Caco-2 (cell line): ENCODE measurements around the gene CCDC71. TPM values are rescaled to one million over a fixed set of nuclear protein-coding genes. Genes with fewer than 3 reads are reported as not detected.

Experiments used
- BruUV-seq: library from RNA; stranded (reverse); fragments of 400-500 nt; replicated peaks from 2 replicates; lab custom pipeline; 2021; lab: Mats Ljungman, UMichigan
- CTCF ChIA-PET: fragments of 300-600 bp; sonication (Branson Sonifier 250); formaldehyde crosslinking; loops from one replicate; lab custom pipeline; 2022; ENCODE audit warnings: antibody characterized with exemption; lab: Charles Lee
- POLR2A ChIA-PET: fragments of 300-600 bp; sonication (Branson Sonifier 250); formaldehyde crosslinking; loops from one replicate; lab custom pipeline; 2022; ENCODE audit warnings: antibody characterized with exemption; lab: Charles Lee
- DNase-seq, 2 experiments: peaks; one replicate each; pipeline versions ENCODE4 v3.0.0 to v3.0.0-alpha.2; 2020 to 2022
- H3K27me3 ChIP-seq: replicated peaks from 2 replicates; pipeline ENCODE4 v1.6.0; 2011; ENCODE audit warnings: low read length; ENCODE audit not compliant: control insufficient read depth, insufficient read depth
- H3K36me3 ChIP-seq: 2 replicates; pipeline ENCODE4 v1.5.1; 2011; ENCODE audit warnings: low read length; ENCODE audit not compliant: control insufficient read depth, insufficient read depth
- H3K4me1 ChIP-seq: fragments of 250-450 bp; sonication (Bioruptor Pico); 2 replicates; pipeline ENCODE4 v1.5.1; 2020; ENCODE audit warnings: mild to moderate bottlenecking
- H3K4me3 ChIP-seq: 2 replicates; pipeline ENCODE4 v1.5.1; 2011; ENCODE audit warnings: low read depth, mild to moderate bottlenecking, control low read depth, low read length
- H3K9me3 ChIP-seq: fragments of 250-450 bp; sonication (Bioruptor Pico); 2 replicates; pipeline ENCODE4 v1.5.1; 2020; ENCODE audit warnings: mild to moderate bottlenecking, moderate library complexity
- H3K27ac Mint-ChIP-seq: one replicate; pipeline ENCODE4 v1.8.0; 2022; ENCODE audit warnings: mixed read lengths; ENCODE audit not compliant: unreplicated experiment
- H3K27me3 Mint-ChIP-seq: one replicate; pipeline ENCODE4 v1.8.0; 2022; ENCODE audit warnings: mixed read lengths; ENCODE audit not compliant: insufficient read depth, unreplicated experiment
- H3K36me3 Mint-ChIP-seq: one replicate; pipeline ENCODE4 v1.8.0; 2022; ENCODE audit warnings: mild to moderate bottlenecking, mixed read lengths; ENCODE audit not compliant: insufficient read depth, unreplicated experiment
- H3K4me1 Mint-ChIP-seq: one replicate; pipeline ENCODE4 v1.8.0; 2022; ENCODE audit warnings: low read depth, mixed read lengths; ENCODE audit not compliant: unreplicated experiment
- H3K4me3 Mint-ChIP-seq: one replicate; pipeline ENCODE4 v1.8.0; 2022; ENCODE audit warnings: mild to moderate bottlenecking, moderate library complexity, mixed read lengths; ENCODE audit not compliant: unreplicated experiment
- H3K9me3 Mint-ChIP-seq: one replicate; pipeline ENCODE4 v1.8.0; 2022; ENCODE audit warnings: mixed read lengths; ENCODE audit not compliant: unreplicated experiment
- intact Hi-C: fragments of 100-400 bp; cut with micrococcal nuclease; formaldehyde crosslinking; loops from one replicate; pipeline ENCODE4 v1.10.0; 2022; ENCODE audit not compliant: unreplicated experiment
- total RNA-seq: library from RNA; stranded (reverse); gene quantifications from 2 replicates; pipeline ENCODE4 v1.2.3, GENCODE V29; 2022
- TF ChIP-seq, protein P1 (sequence below), 2 experiments: fragments of 200-600 bp in 1 of 2; IDR thresholded peaks; 1 replicate in 1 of 2; 2 replicates in 1 of 2; pipeline versions ENCODE4 v1.5.1 to v1.8.0; 2011 to 2022; ENCODE audit warnings: antibody characterized with exemption in 1 of 2, control low read depth in 1 of 2, inconsistent platforms in 1 of 2, low read depth in 1 of 2, low read length in 1 of 2, mild to moderate bottlenecking in 1 of 2, moderate library complexity in 1 of 2; ENCODE audit not compliant: insufficient read depth in 1 of 2, severe bottlenecking in 1 of 2, unreplicated experiment in 1 of 2

CCDC71 gene
- total RNA-seq, 1 experiment from 2014 or later, result 15.9 TPM

DNA sequence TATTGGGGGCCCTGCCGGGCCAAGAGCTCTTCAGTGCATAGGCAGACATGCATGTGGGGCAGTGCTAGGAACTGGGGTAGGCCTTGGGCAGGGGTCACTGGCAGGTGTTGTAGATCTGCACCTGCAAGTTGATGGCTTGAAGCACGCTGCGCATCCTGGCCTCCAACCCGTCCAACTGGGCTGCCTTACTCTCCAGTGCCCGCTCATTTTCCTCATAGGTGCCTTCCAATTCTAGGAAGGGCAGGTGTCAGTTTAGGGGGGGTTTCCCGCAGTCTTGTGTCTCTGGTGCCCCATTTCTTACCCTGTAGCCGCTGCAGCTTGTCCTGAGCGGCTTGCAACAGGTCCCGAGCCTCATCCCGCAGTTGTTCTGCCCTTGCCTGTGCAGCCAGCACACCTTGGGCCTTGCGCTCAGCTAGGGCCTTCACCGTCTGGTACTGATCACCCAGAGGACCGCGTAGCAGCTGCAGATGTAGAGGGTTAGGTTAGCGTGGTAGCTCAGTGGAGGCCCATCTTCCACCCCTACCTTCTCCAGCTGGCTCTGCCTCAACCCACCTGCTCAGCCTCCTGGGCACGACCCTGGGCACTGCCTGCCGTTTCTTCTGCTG lies 44.9 kb downstream of the CCDC71 start:
- intact Hi-C loops, result no loop called here
- H3K36me3 Mint-ChIP-seq, result peaks cover 34% of the 10 kb centered on the region
- TF ChIP-seq, protein P1, sequence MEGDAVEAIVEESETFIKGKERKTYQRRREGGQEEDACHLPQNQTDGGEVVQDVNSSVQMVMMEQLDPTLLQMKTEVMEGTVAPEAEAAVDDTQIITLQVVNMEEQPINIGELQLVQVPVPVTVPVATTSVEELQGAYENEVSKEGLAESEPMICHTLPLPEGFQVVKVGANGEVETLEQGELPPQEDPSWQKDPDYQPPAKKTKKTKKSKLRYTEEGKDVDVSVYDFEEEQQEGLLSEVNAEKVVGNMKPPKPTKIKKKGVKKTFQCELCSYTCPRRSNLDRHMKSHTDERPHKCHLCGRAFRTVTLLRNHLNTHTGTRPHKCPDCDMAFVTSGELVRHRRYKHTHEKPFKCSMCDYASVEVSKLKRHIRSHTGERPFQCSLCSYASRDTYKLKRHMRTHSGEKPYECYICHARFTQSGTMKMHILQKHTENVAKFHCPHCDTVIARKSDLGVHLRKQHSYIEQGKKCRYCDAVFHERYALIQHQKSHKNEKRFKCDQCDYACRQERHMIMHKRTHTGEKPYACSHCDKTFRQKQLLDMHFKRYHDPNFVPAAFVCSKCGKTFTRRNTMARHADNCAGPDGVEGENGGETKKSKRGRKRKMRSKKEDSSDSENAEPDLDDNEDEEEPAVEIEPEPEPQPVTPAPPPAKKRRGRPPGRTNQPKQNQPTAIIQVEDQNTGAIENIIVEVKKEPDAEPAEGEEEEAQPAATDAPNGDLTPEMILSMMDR (IDR thresholded peaks at IDR 0.05; ENCODE audit: insufficient read depth in 1 of 2, low read depth in 1 of 2, low read length in 1 of 2, severe bottlenecking in 1 of 2, unreplicated experiment in 1 of 2), result no peak
- H3K4me1 Mint-ChIP-seq, result no peaks in the 10 kb centered on the region
- no peaks in the 10 kb centered on the region for H3K27me3 Mint-ChIP-seq
- no peak for DNase-seq
- POLR2A ChIA-PET, result interaction anchor here (0.6 to 1.5 kb wide), 9 partner anchors 11 to 186 kb away, joined by 3 to 28 read pairs (median 5); partner anchors contain the start of genes IMPDH2, LAMB2, NDUFAF3 and QRICH1
- no peak overlapping the region for H3K27ac Mint-ChIP-seq
- Histone ChIP-seq H3K4me3 (peak overlapping the region; percentile 90), H3K9me3 (no peaks in the 10 kb centered on the region), H3K4me1 (peaks cover 9% of the 10 kb centered on the region; the same call in 1 of the 2 replicates), H3K36me3 (peaks cover 8% of the 10 kb centered on the region), H3K27me3 (no peaks in the 10 kb centered on the region)
- no peaks in the 10 kb centered on the region for H3K9me3 Mint-ChIP-seq
- TSS peak; percentile 1 for BruUV-seq
- H3K4me3 Mint-ChIP-seq, result peak overlapping the region; percentile 79
- CTCF ChIA-PET, result interaction anchor here (0.6 to 2.2 kb wide), 5 partner anchors 11 to 933 kb away, joined by 3 to 9 read pairs (median 6); partner anchors contain the start of genes CDC25A, LAMB2 and QRICH1

DNA sequence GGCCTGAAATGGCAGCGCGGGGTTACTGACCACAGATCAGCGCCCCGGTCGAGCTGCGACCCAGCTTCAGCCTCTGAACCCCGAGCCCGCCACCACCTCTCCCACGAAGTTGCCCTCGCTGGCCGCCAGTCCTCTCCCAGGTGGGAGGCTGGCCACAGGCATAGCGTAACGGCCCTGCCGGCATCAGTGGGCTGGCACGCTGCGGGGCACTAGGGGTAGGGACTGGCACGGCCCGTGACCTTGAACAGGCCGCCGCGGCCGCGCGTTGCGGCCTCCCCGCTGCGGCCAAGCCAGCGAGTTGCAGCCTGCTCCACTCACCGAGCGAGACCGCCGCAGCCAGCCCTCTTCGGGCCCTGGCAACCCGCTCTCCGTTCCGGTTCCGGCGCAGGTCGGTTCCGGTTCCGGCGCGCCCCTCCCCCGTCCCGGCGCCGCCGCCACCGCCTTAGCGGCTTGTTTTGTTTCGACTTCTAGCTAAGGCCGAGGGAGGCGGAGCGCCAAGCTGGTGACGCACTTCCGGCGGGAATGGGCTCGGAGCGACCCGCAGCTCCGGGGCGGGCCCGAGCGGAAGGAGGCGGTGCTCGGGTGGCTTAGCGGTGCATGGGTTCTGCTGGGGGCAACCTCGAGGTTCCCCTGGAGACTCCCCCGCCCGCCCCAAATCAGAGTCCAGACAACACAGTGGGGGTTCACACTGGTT lies 45.5 kb downstream of the CCDC71 start, which contains the start of gene USP19:
Gene USP19 (minus strand): TSS at position 386 of the 694 bp plus-strand sequence. CDS start 1,678 bp downstream, outside the sequence.
- H3K36me3 Mint-ChIP-seq, result peaks cover 40% of the 10 kb centered on the region
- TF ChIP-seq, protein P1 (IDR thresholded peaks at IDR 0.05; ENCODE audit: insufficient read depth in 1 of 2, low read depth in 1 of 2, low read length in 1 of 2, severe bottlenecking in 1 of 2, unreplicated experiment in 1 of 2), result no peak
- no TSS peak for BruUV-seq
- no peaks in the 10 kb centered on the region for H3K27me3 Mint-ChIP-seq
- H3K4me1 ChIP-seq, result peaks cover 9% of the 10 kb centered on the region; the same call in 1 of the 2 replicates
- intact Hi-C loops, result loop anchor here (1.0 kb wide), 3 partner anchors 12 to 26 kb away; partner anchors contain the start of genes QARS1 and QRICH1
- H3K4me3 ChIP-seq, result peak within 1 kb of the TSS; percentile 90
- no peaks in the 10 kb centered on the region for H3K9me3 ChIP-seq
- peaks cover 9% of the 10 kb centered on the region for H3K36me3 ChIP-seq
- no peaks in the 10 kb centered on the region for H3K27me3 ChIP-seq
- peak within 1 kb of the TSS; percentile 79 for H3K4me3 Mint-ChIP-seq
- POLR2A ChIA-PET, result interaction anchor here (0.6 to 1.5 kb wide), 10 partner anchors 11 to 187 kb away, joined by 3 to 28 read pairs (median 4); partner anchors contain the start of genes IMPDH2, LAMB2, NDUFAF3 and QRICH1
- H3K27ac Mint-ChIP-seq, result peak within 1 kb of the TSS; percentile 66
- DNase-seq, result peak; percentile 89 to 91
- CTCF ChIA-PET, result interaction anchor here (0.6 to 2.2 kb wide), 5 partner anchors 12 to 932 kb away, joined by 3 to 9 read pairs (median 6); partner anchors contain the start of genes CDC25A, LAMB2 and QRICH1
- H3K9me3 Mint-ChIP-seq, result no peaks in the 10 kb centered on the region
- no peaks in the 10 kb centered on the region for H3K4me1 Mint-ChIP-seq

DNA sequence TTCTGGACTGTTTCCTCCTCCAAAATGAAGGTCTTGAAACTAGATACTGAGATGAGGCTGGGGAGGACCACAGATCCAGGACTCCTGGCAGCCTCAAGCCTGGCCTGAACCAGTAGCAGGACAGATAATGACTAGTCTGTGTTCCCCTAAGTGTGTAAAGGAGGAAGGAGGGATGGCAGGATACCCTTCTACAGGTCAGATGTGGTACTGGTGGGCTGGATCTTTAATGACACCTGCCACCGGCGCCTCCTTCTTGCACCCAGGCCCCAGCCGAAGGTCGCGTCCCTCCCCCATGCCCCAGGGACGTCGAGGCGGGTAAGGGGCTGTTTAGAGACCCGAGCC lies 46.1 kb downstream of the CCDC71 start:
- BruUV-seq, result TSS peak; percentile 17
- peaks cover 11% of the 10 kb centered on the region for H3K36me3 ChIP-seq
- H3K27me3 Mint-ChIP-seq, result no peaks in the 10 kb centered on the region
- POLR2A ChIA-PET, result interaction anchor here (0.5 to 1.5 kb wide), 4 partner anchors 12 to 30 kb away, joined by 3 to 12 read pairs (median 6); partner anchors contain the start of gene LAMB2
- intact Hi-C loops, result loop anchor here (1.0 kb wide), 3 partner anchors 12 to 26 kb away; partner anchors contain the start of genes QARS1 and QRICH1
- H3K9me3 ChIP-seq, result no peaks in the 10 kb centered on the region
- no peak for DNase-seq
- H3K4me1 ChIP-seq, result peaks cover 9% of the 10 kb centered on the region; the same call in 1 of the 2 replicates
- TF ChIP-seq, protein P1 (IDR thresholded peaks at IDR 0.05; ENCODE audit: insufficient read depth in 1 of 2, low read depth in 1 of 2, low read length in 1 of 2, severe bottlenecking in 1 of 2, unreplicated experiment in 1 of 2), result no peak
- H3K4me3 Mint-ChIP-seq, result peak overlapping the region; percentile 79
- H3K27me3 ChIP-seq, result no peaks in the 10 kb centered on the region
- H3K36me3 Mint-ChIP-seq, result peaks cover 46% of the 10 kb centered on the region
- CTCF ChIA-PET, result interaction anchor here (1.5 to 2.2 kb wide), 2 partner anchors 14 to 26 kb away, joined by 8 to 9 read pairs; partner anchors contain the start of gene QRICH1
- H3K27ac Mint-ChIP-seq, result peak overlapping the region; percentile 66
- H3K4me1 Mint-ChIP-seq, result no peaks in the 10 kb centered on the region
- peak overlapping the region; percentile 90 for H3K4me3 ChIP-seq
- H3K9me3 Mint-ChIP-seq, result no peaks in the 10 kb centered on the region
